Stimulated activated CD4-positive, alpha-beta T cell treated with anti-CD3 and anti-CD28 coated beads, Interleukin-4, amount 100 ng/mL, for 48 hours (primary cell): ENCODE results near the gene TESK2.
"Not testable (repeated sequence)": the region's sequence is repeated elsewhere in the genome, so short reads cannot be mapped to it uniquely, and the experiment has no call there.

ENCODE experiments used
- DNase-seq, 2 donors: peaks; one replicate each; pipeline ENCODE4 v3.0.0-alpha.2; 2020; ENCODE audit warnings: low read depth in 2 of 2

Gene TESK2

GRCh38 chr1:45473302-45473701, 17.7 kb downstream of the TESK2 start:
- no peak for DNase-seq

- no peak for DNase-seq
These were observed 20.6 kb downstream of the TESK2 start for GRCh38 chr1:45470306-45470798.

GRCh38 chr1:45467353-45467752, 23.6 kb downstream of the TESK2 start:
- not testable (repeated sequence) for DNase-seq

- DNase-seq, result no peak
These were observed 25.7 kb downstream of the TESK2 start for GRCh38 chr1:45465277-45465676.

- DNase-seq, result no peak
These were observed 32.1 kb downstream of the TESK2 start for GRCh38 chr1:45458894-45459293.

- no peak for DNase-seq
These were observed 34.4 kb downstream of the TESK2 start for GRCh38 chr1:45456531-45456930.

- DNase-seq, result no peak
These were observed 35.8 kb downstream of the TESK2 start for GRCh38 chr1:45455162-45455561.

- DNase-seq, result no peak
These were observed 36.5 kb downstream of the TESK2 start for GRCh38 chr1:45454464-45454863.

- DNase-seq, result no peak
These were observed 38.5 kb downstream of the TESK2 start for GRCh38 chr1:45452503-45452902.

- DNase-seq, result no peak
These were observed 42.6 kb downstream of the TESK2 start for GRCh38 chr1:45448357-45448756.

GRCh38 chr1:45446950-45447672, 43.9 kb downstream of the TESK2 start:
- DNase-seq, result no peak

- DNase-seq, result no peak
These were observed 44.4 kb downstream of the TESK2 start for GRCh38 chr1:45446530-45446929.

GRCh38 chr1:45444609-45445131, 46.3 kb downstream of the TESK2 start:
- DNase-seq, result no peak

GRCh38 chr1:45443580-45444446, 47.1 kb downstream of the TESK2 start:
- no peak for DNase-seq

GRCh38 chr1:45442272-45442671, 48.7 kb downstream of the TESK2 start:
- no peak for DNase-seq

GRCh38 chr1:45437323-45437722, 53.6 kb downstream of the TESK2 start:
- no peak for DNase-seq

GRCh38 chr1:45430490-45430889, 60.5 kb downstream of the TESK2 start:
- no peak for DNase-seq

- no peak for DNase-seq
These were observed 61.3 kb downstream of the TESK2 start for GRCh38 chr1:45429561-45430159.

GRCh38 chr1:45423906-45424678, 66.9 kb downstream of the TESK2 start:
- no peak for DNase-seq

- no peak for DNase-seq
These were observed 69.0 kb downstream of the TESK2 start for GRCh38 chr1:45421935-45422334.

- no peak for DNase-seq
These were observed 76.2 kb downstream of the TESK2 start for GRCh38 chr1:45414746-45415145.
